GM21737 (cell line): ENCODE results near the gene SLC49A3.
"Not testable (repeated sequence)": the region's sequence is repeated elsewhere in the genome, so short reads cannot be mapped to it uniquely, and the experiment has no call there.

Experiments used
- ATAC-seq: cut with Tn5 transposase; IDR thresholded peaks from one replicate; pipeline ENCODE4 v1.9.1; 2021; ENCODE audit warnings: mild to moderate bottlenecking, moderate library complexity; ENCODE audit not compliant: unreplicated experiment

The SLC49A3 gene

GRCh38 chr4:688854-689681, at the start of gene SLC49A3:
TSS of gene SLC49A3 (minus strand) at chr4:689151. CDS start at chr4:689127, 24 bp downstream.
- ATAC-seq = no peak

- ATAC-seq = not testable (repeated sequence)
Measured at GRCh38 chr4:736561-736960, 47.6 kb upstream of the SLC49A3 start.

GRCh38 chr4:735583-735982, 46.6 kb upstream of the SLC49A3 start:
- ATAC-seq = no peak

GRCh38 chr4:734951-735350, 46.0 kb upstream of the SLC49A3 start:
- no peak for ATAC-seq

DNA sequence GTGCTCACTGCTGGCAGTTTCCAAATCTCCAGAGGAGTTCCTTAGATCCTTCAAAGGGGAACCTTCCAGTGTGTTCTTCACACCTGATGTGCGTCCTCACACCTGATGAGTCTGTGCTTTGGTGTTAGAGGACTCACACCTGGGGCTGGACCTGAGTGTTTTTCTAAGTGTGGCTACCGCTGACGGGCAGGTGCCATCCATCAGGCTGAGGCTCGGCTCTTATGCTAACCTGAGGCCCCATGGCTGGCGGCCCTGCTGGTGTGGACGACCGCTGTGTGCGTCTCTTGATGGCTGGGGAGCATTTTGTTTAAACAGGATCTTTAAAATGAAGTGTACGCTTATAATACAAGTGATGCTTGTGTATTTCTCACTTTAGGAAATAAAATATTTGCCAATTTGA, 45.1 kb upstream of the SLC49A3 start:
- ATAC-seq = no peak

- ATAC-seq = no peak
Measured at GRCh38 chr4:733631-733980, 44.7 kb upstream of the SLC49A3 start.

DNA sequence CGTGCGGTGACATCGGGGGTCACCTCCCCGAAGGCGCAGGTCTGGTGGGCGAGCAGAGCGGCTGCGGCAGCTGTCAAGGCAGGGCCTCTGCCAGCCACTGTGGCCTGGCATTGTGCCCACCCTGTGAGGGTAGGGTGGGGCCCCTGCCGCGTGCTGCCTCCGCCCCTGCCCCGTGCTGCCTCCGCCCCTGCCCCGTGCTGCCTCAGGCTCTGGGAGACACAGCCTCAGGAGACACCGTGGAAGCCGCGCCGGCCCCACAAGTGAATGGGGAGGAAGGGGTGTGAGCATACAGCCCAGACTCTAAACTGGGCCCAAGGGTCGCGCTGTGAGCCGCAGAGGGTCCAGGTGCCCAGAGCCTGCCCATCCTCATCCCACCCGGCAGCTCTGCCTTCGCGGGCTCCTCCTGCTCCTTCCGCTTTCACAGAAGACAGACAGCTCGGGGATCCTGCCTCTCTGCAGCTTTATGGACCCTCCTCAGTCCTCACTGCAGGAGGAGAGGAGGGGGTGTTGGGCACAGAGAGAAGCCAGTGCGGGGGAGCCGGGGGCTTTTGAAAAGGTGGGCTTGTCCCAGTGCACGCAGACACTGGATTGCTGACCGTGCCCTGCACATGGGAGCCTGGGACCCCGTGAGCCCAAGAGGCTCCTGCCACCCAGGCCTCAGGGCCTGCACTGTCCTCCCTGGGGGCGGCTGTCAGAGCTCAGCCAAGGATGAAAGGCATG, 44.1 kb upstream of the SLC49A3 start:
- ATAC-seq = no peak

GRCh38 chr4:732486-732885, 43.5 kb upstream of the SLC49A3 start:
- ATAC-seq = no peak

DNA sequence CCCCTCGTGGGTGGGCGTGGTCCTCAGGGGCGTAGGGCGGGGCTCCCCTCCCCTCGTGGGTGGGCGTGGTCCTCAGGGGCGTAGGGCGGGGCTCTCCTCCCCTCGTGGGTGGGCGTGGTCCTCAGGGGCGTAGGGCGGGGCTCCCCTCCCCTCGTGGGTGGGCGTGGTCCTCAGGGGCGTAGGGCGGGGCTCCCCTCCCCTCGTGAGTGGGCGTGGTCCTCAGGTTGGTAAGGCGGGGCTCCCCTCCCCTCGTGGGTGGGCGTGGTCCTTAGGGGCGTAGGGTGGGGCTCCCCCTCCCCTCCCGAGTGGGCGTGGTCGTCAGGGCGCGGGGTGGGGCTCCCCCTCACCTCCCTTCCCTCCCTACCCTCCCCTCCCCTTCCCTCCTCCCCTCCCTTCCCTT, 43.0 kb upstream of the SLC49A3 start:
- ATAC-seq = not testable (repeated sequence)

GRCh38 chr4:730946-731904, 42.3 kb upstream of the SLC49A3 start:
- not testable (repeated sequence) for ATAC-seq

DNA sequence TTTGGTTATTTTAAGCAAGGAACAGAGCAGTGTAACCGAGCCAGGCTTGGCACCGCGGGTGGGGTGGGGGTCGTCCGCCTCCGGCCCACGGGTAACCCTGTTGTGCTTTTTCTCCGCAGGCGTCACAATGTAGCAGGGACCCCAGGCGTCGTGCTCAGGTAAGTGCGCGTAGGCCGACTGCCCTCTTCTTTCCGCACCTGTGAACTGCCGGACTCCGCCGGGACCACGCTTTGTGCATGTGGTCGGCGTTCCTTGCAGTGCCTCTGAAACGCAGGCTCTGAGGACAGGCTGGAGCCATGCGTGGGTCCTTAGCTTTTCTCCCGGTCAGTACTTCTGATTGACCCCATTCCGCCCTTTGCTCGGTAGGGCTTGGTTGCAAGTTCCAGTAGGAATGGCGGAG, 41.6 kb upstream of the SLC49A3 start:
- no peak for ATAC-seq

DNA sequence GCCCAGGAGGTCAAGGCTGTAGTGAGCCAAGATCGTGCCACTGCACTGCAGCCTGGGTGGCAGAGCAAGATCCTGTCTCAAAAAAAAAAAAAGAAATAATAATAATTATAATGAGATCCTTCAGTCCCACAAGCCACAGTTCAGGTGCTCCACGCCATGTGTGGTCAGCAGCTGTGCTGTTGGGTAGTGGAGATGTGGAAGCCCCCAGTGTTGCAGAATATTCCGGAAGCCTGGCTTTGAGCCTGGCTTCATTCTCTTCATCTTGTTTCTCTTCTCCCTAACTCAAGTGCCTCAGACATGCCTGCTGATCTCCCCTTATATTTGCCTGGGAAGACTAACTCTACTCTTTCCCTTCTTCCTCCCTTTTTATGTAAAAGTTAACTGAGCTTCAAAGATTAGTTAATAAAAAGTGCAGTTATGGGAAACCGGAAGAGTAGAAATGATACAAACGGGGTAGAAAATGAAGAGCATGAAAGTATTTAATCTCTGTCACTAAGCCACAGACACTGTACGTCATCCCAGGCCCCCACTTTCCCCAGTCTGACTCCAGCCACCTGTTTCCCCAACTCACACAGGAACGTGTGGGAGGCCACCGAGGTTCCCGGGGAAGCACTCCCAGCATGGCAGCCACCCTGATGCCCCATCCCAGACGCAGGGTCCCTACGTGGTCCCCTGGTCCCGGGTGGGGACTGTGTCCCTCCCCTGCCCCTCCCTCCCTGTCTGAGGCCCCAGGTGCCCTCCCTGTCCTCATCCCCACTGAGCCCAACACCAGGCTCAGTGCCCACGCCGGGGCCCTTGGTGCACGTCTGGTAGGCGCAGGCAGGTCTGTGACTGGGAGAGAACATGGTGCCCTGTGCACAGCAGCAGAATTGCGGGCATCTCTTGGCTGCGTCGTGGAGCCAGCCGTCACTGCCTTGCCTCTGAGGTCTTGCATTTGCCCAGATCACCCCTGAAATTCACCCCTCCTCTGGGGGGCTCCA, 40.7 kb upstream of the SLC49A3 start:
- ATAC-seq = no peak

- ATAC-seq = no peak
Measured at GRCh38 chr4:727576-727975, 38.6 kb upstream of the SLC49A3 start.

GRCh38 chr4:726838-727237, 37.9 kb upstream of the SLC49A3 start:
- ATAC-seq = no peak

DNA sequence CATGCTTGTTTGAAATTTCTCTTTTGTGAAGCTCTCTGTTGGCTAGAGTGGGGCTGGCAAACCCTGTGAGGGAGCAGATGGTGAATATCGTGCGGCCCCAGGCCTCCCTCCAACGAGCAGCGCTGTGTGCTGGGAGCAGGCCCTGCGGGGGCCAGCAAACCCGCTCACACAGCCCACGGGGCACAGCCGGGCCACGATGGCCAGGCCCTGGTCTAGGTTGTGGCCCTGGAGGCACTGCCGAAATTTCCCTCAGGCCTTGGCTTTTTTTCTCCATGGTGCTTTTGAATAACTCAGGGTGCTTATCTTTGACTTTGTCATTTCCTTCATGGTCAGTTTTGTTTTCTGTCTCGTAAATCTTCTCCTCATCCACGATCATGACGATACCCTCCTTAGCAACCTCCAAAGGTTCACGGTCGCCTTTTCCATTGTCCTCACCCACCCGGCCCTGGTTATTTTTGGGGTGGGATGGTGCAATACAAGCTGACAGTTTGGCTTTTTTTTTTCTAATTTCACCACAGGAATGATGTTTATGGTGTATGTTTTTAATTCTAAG, 37.4 kb upstream of the SLC49A3 start:
- ATAC-seq = no peak

DNA sequence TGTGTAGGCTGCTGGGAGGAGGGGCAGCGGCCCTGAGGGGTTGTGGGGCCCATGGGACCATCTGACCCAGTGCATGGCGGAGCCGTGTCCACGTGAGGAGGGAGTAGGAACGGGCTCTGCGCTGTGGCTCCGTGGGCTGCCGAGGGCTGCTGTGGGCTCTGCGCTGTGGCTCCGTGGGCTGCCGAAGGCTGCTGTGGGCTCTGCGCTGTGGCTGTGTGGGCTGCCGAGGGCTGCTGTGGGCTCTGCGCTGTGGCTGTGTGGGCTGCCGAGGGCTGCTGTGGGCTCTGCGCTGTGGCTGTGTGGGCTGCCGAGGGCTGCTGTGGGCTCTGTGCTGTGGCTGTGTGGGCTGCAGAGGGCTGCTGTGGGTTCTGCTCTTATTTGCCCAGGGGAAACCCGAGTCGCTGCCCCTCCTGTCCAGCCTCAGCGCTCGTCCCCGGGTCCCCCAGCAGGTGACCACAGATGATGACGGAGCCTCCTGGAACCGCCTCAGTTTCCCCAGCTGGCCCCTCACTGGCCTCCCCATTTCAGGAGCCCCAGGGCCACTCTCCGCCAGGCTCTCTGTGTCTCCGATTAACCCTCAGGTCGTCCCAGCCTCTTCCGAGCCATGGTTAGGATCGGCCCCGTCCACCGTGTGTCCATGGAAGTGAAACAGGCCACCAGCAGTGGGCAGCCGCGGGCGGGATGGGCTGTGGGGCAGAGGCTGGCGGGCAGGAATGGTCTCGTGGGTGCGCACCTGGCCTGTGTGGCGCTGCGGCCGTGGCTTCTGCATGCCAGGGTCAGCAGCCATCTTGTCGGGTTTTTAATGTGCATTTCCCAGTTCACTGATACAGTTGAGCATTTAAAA, 36.7 kb upstream of the SLC49A3 start:
- ATAC-seq = no peak

DNA sequence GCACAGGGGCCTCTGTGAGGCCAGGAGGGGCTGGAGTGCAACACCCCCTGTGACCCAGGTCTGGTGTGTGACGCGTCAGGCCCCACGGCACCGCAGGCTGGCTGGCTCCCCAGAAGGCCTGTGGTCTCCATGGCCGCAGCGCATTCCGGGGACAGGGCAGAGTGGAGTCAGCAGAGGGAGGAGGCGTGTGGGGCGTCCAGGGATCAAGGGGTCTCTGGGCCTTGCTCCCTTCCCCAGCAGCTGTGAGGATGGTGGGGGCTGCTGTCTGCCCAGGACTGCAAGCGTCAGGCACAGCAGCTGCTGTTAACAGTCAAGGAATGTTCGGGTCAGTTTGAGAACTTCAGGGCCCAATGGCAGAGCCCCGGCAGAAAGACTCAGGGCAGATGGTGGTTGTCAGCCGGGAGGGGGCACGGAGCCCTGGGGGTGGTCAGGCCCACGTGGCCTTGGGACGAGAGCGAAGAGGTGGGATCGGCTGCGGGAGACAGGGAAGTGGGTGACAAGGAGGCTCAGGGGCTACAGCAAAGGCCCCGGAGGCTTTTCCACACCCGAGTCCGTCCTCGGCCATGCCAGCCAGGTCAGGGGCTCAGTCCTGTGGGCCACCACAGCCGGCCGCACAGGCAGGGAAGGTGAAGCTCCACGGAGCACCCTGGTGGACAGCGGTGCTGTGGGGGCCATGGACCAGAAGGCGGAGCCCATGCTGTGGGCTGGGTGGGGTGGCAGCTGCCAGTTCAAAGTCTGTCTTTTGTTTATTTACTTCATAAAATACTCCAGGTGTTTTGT, 35.0 kb upstream of the SLC49A3 start:
- no peak for ATAC-seq

DNA sequence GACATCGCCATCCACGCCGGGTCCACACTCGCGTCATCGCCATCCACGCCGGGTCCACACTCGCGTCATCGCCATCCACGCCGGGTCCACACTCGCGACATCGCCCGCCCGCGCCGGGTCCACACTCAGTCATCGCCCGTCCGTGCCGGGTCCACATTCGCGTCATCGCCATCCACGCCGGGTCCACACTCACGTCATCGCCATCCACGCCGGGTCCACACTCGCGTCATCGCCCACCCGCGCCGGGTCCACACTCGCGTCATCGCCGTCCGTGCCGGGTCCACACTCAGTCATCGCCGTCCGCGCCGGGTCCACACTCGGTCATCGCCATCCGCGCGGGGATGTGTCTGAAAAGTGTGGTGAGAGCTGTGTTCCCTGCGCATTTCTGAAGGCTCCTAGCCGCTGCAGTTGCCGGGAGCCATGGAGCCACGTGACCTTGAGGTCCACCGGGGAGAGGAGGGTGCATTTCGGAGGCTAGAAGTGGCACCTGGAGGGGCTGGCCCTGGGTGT, 34.0 kb upstream of the SLC49A3 start:
- ATAC-seq = no peak
